ENCODE results near the gene CLCA2.

DNA sequence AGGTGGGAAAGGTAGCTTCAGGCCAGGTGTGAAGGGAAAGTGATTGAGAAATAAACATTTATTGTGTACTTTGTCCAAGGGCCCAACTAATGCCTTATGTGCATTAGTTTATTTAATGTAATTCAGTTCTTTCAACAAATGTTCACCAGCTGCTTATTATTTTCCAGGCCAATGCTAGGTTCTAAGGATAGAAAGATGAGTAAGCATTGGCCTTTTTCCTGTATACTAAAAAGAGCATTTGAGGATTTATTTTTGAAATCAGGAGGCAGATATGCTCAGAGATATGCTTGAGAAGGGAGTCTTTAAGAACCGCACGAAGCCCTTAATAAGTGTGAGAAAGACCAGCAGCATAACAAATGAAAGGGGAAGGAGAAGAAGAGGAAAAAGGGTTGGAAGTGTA lies 76.7 kb downstream of the CLCA2 start:
- TF ChIP-seq, protein P1, sequence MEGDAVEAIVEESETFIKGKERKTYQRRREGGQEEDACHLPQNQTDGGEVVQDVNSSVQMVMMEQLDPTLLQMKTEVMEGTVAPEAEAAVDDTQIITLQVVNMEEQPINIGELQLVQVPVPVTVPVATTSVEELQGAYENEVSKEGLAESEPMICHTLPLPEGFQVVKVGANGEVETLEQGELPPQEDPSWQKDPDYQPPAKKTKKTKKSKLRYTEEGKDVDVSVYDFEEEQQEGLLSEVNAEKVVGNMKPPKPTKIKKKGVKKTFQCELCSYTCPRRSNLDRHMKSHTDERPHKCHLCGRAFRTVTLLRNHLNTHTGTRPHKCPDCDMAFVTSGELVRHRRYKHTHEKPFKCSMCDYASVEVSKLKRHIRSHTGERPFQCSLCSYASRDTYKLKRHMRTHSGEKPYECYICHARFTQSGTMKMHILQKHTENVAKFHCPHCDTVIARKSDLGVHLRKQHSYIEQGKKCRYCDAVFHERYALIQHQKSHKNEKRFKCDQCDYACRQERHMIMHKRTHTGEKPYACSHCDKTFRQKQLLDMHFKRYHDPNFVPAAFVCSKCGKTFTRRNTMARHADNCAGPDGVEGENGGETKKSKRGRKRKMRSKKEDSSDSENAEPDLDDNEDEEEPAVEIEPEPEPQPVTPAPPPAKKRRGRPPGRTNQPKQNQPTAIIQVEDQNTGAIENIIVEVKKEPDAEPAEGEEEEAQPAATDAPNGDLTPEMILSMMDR (IDR thresholded peaks at IDR 0.05; ENCODE audit: low read depth, low read length): no peak
- TF ChIP-seq POLR2A (IDR thresholded peaks at IDR 0.05; ENCODE audit: extremely low read depth, insufficient read length): no peak

Measured in NB4 (cell line).